IMR-90 (cell line): ENCODE data around the gene NHLH2. TPM values are rescaled to one million over a fixed set of nuclear protein-coding genes. Genes with fewer than 3 reads are reported as not detected.

Experiments used
- polyA plus RNA-seq, 3 experiments: library from polyadenylated mRNA; depleted of rRNA; stranded (reverse); fragments of >200 nt; gene quantifications; 2 replicates each; pipeline ENCODE4 v1.2.3, GENCODE V29; 2012; ENCODE audit warnings: low replicate concordance in 1 of 3
- total RNA-seq: library from RNA; depleted of rRNA; stranded (reverse); fragments of >200 nt; gene quantifications from 2 replicates; pipeline ENCODE4 v1.2.3, GENCODE V29; 2012; rRNA removed

NHLH2 gene
- total and polyA plus RNA-seq, 2 of the 4 experiments (the other 2 are of a cell fraction) = not detected

Other genes starting within 250 kb of the NHLH2 start
- gene VANGL1, start 199.2 kb downstream of the NHLH2 start, total RNA-seq = 6.1 and 7.5 TPM in 2 replicates
- gene VANGL1, start 199.2 kb downstream of the NHLH2 start, polyA plus RNA-seq (2012; rRNA removed) = 6.7 and 7.5 TPM in 2 replicates
- not detected in 2 replicates for gene CASQ2, start 72.4 kb downstream of the NHLH2 start, total RNA-seq
- not detected in 2 replicates for gene CASQ2, start 72.4 kb downstream of the NHLH2 start, polyA plus RNA-seq (2012; rRNA removed)
- gene SLC22A15, start 135.4 kb upstream of the NHLH2 start, total RNA-seq = under 0.01 TPM in 2 replicates
- 0.02 TPM in 1 of 2 replicates, not detected in the other for gene SLC22A15, start 135.4 kb upstream of the NHLH2 start, polyA plus RNA-seq (2012; rRNA removed)